HepG2 (cell line): Measurements from ENCODE around the gene GP1BA. TPM values are rescaled to one million over a fixed set of nuclear protein-coding genes. Genes with fewer than 3 reads are reported as not detected.

ENCODE experiments used
- MEIS2 ChIP-seq: sonication (generic); formaldehyde crosslinking; IDR thresholded peaks from 2 replicates; pipeline ENCODE4 v1.9.0; 2021; ENCODE audit warnings: mild to moderate bottlenecking, missing genetic modification reagents
- MYNN ChIP-seq: sonication (generic); formaldehyde crosslinking; IDR thresholded peaks from 2 replicates; pipeline ENCODE4 v1.4.0; 2020; ENCODE audit warnings: mild to moderate bottlenecking, low read depth, missing genetic modification reagents
- SATB2 ChIP-seq: sonication (generic); formaldehyde crosslinking; IDR thresholded peaks from 2 replicates; pipeline ENCODE4 v1.5.0; 2020; ENCODE audit warnings: missing genetic modification reagents
- THAP11 ChIP-seq: IDR thresholded peaks from 2 replicates; pipeline ENCODE4 v1.6.1; 2016; ENCODE audit warnings: missing biosample characterization, missing genetic modification reagents
- YEATS4 ChIP-seq: sonication (generic); formaldehyde crosslinking; IDR thresholded peaks from 2 replicates; pipeline ENCODE4 v1.4.0; 2020; ENCODE audit warnings: missing genetic modification reagents, borderline replicate concordance
- ZFAT ChIP-seq: sonication (generic); formaldehyde crosslinking; conservative IDR thresholded peaks from 2 replicates; pipeline ENCODE4 v1.8.1; 2023; ENCODE audit warnings: missing genetic modification reagents, inconsistent platforms
- ZNF564 ChIP-seq: sonication (generic); formaldehyde crosslinking; IDR thresholded peaks from 2 replicates; pipeline ENCODE4 v1.8.1; 2023; ENCODE audit warnings: mild to moderate bottlenecking, missing genetic modification reagents
- ZNF577 ChIP-seq: sonication (generic); formaldehyde crosslinking; IDR thresholded peaks from 2 replicates; pipeline ENCODE4 v1.4.0; 2020; ENCODE audit warnings: mild to moderate bottlenecking, low read depth, missing genetic modification reagents, borderline replicate concordance
- polyA plus RNA-seq, 8 experiments: library from polyadenylated mRNA; depleted of rRNA in 3 of 8; stranded (reverse) in 7 of 8; unstranded in 1 of 8; fragments of >200 nt; fragmentation: Illumina TruSeq in 4 of 8; extraction: Trizol in 4 of 8; gene quantifications; 2 replicates each; pipeline versions ENCODE4 v1.2.1 to v1.2.3, GENCODE V29; 2011 to 2016; ENCODE audit warnings: low read depth in 4 of 8, missing spikeins in 1 of 8, mixed read lengths in 1 of 8; ENCODE audit not compliant: insufficient read depth in 1 of 8
- total RNA-seq, 5 experiments: library from RNA; depleted of rRNA; stranded (reverse); fragments of >200 nt; fragmentation: Illumina TruSeq; extraction: Trizol; gene quantifications; 2 replicates each; pipeline ENCODE4 v1.2.3, GENCODE V29; 2016; ENCODE audit warnings: low read depth in 1 of 5
- TF ChIP-seq, protein P1 (sequence below), 2 experiments: fragments of 450-650 bp in 1 of 2; sonication (generic) in 1 of 2; formaldehyde crosslinking in 1 of 2; IDR thresholded peaks; 2 replicates each; pipeline versions ENCODE4 v1.6.1 to v1.8.0; 2016 to 2022; ENCODE audit warnings: antibody characterized with exemption in 1 of 2, mild to moderate bottlenecking in 1 of 2, missing genetic modification reagents in 1 of 2
- TF ChIP-seq, protein P2 (sequence below): sonication (generic); formaldehyde crosslinking; IDR thresholded peaks from 2 replicates; pipeline ENCODE4 v1.5.1; 2020; ENCODE audit warnings: mild to moderate bottlenecking, missing genetic modification reagents, borderline replicate concordance
- TF ChIP-seq, protein P3 (sequence below): sonication (generic); formaldehyde crosslinking; IDR thresholded peaks from 2 replicates; pipeline ENCODE4 v1.4.0; 2020; ENCODE audit warnings: missing genetic modification reagents, low read depth, mild to moderate bottlenecking, borderline replicate concordance

The GP1BA gene
- total and polyA plus RNA-seq, 2 of the 13 experiments (the other 11 are each of a cell fraction or from before 2014, with no cell fraction given), result not detected

DNA sequence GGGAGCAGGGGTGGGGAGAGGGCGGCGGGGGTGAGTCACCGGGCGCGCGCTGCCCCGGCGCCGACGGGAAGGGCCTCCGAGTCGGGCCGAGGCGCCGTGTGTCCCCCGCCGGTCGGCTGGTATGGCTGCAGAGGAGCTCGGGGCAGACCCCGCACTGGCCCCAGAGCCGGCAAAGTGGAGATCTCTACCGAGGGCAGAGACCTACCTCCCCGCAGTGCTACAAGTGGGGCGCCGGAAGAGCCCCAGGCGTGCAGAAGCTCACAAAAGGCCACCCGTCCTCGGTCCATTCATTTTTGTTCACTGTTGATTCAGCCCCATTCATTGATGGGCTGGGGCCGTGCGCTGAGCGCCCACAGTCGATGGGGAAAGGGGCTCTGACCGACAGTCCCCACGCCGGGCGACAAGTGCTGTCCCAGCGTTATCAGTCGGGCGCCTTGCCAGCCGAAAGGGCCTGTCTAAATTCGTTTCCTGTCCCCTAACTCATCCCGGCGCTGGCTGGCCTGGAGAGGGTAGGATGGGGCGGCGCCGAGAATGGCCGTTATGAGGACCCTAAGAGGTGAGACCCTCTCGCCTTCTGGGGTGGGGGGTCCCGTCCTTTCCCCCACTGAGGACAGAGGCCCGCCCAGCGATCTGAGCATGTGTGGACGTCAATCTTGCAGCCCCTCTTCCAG, 18.1 kb downstream of the GP1BA start (continued):
- TF ChIP-seq, protein P1, sequence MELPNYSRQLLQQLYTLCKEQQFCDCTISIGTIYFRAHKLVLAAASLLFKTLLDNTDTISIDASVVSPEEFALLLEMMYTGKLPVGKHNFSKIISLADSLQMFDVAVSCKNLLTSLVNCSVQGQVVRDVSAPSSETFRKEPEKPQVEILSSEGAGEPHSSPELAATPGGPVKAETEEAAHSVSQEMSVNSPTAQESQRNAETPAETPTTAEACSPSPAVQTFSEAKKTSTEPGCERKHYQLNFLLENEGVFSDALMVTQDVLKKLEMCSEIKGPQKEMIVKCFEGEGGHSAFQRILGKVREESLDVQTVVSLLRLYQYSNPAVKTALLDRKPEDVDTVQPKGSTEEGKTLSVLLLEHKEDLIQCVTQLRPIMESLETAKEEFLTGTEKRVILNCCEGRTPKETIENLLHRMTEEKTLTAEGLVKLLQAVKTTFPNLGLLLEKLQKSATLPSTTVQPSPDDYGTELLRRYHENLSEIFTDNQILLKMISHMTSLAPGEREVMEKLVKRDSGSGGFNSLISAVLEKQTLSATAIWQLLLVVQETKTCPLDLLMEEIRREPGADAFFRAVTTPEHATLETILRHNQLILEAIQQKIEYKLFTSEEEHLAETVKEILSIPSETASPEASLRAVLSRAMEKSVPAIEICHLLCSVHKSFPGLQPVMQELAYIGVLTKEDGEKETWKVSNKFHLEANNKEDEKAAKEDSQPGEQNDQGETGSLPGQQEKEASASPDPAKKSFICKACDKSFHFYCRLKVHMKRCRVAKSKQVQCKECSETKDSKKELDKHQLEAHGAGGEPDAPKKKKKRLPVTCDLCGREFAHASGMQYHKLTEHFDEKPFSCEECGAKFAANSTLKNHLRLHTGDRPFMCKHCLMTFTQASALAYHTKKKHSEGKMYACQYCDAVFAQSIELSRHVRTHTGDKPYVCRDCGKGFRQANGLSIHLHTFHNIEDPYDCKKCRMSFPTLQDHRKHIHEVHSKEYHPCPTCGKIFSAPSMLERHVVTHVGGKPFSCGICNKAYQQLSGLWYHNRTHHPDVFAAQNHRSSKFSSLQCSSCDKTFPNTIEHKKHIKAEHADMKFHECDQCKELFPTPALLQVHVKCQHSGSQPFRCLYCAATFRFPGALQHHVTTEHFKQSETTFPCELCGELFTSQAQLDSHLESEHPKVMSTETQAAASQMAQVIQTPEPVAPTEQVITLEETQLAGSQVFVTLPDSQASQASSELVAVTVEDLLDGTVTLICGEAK (IDR thresholded peaks at IDR 0.05), result no peak
- TF ChIP-seq, protein P1 (CRISPR knock-in tag; IDR thresholded peaks at IDR 0.05), result no peak
- TF ChIP-seq YEATS4 (CRISPR knock-in tag) (no peak; the same call in 1 of the 2 replicates), SATB2 (CRISPR knock-in tag) (no peak), ZNF577 (CRISPR knock-in tag) (no peak), THAP11 (no peak; the same call in 1 of the 2 replicates), ZNF564 (CRISPR knock-in tag) (no peak), ZFAT (CRISPR knock-in tag) (no peak), MEIS2 (CRISPR knock-in tag) (0 out of 2 replicates have a peak, but pooled peaks have one; percentile 6), MYNN (CRISPR knock-in tag) (no peak)
- TF ChIP-seq, protein P2, sequence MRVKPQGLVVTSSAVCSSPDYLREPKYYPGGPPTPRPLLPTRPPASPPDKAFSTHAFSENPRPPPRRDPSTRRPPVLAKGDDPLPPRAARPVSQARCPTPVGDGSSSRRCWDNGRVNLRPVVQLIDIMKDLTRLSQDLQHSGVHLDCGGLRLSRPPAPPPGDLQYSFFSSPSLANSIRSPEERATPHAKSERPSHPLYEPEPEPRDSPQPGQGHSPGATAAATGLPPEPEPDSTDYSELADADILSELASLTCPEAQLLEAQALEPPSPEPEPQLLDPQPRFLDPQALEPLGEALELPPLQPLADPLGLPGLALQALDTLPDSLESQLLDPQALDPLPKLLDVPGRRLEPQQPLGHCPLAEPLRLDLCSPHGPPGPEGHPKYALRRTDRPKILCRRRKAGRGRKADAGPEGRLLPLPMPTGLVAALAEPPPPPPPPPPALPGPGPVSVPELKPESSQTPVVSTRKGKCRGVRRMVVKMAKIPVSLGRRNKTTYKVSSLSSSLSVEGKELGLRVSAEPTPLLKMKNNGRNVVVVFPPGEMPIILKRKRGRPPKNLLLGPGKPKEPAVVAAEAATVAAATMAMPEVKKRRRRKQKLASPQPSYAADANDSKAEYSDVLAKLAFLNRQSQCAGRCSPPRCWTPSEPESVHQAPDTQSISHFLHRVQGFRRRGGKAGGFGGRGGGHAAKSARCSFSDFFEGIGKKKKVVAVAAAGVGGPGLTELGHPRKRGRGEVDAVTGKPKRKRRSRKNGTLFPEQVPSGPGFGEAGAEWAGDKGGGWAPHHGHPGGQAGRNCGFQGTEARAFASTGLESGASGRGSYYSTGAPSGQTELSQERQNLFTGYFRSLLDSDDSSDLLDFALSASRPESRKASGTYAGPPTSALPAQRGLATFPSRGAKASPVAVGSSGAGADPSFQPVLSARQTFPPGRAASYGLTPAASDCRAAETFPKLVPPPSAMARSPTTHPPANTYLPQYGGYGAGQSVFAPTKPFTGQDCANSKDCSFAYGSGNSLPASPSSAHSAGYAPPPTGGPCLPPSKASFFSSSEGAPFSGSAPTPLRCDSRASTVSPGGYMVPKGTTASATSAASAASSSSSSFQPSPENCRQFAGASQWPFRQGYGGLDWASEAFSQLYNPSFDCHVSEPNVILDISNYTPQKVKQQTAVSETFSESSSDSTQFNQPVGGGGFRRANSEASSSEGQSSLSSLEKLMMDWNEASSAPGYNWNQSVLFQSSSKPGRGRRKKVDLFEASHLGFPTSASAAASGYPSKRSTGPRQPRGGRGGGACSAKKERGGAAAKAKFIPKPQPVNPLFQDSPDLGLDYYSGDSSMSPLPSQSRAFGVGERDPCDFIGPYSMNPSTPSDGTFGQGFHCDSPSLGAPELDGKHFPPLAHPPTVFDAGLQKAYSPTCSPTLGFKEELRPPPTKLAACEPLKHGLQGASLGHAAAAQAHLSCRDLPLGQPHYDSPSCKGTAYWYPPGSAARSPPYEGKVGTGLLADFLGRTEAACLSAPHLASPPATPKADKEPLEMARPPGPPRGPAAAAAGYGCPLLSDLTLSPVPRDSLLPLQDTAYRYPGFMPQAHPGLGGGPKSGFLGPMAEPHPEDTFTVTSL (CRISPR knock-in tag), result peak; percentile 60; the same call in 1 of the 2 replicates
- TF ChIP-seq, protein P3, sequence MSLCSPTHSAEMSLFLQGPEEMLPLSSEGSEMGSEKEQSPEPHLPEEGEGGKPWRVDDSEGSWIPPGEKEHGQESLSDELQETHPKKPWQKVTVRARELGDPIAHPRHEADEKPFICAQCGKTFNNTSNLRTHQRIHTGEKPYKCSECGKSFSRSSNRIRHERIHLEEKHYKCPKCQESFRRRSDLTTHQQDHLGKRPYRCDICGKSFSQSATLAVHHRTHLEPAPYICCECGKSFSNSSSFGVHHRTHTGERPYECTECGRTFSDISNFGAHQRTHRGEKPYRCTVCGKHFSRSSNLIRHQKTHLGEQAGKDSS (CRISPR knock-in tag), result no peak
